HepG2 (cell line): ENCODE measurements around the gene TEDC2. TPM values are rescaled to one million over a fixed set of nuclear protein-coding genes. Genes with fewer than 3 reads are reported as not detected.
A peak's percentile ranks its signal among the peaks of the same experiment; 100 is the strongest.

ENCODE experiments used
- DNMT3B ChIP-seq: conservative IDR thresholded peaks from 2 replicates; pipeline ENCODE4 v1.6.1; 2016; ENCODE audit warnings: missing biosample characterization, control low read depth
- HIVEP1 ChIP-seq: sonication (generic); formaldehyde crosslinking; IDR thresholded peaks from 2 replicates; pipeline ENCODE4 v1.4.0; 2020; ENCODE audit warnings: mild to moderate bottlenecking, missing genetic modification reagents
- PHF8 ChIP-seq: sonication (generic); formaldehyde crosslinking; IDR thresholded peaks from 2 replicates; pipeline ENCODE4 v1.5.0; 2020; ENCODE audit warnings: missing genetic modification reagents
- RAD51 ChIP-seq: fragments of 450-650 bp; IDR thresholded peaks from 2 replicates; pipeline ENCODE4 v1.6.1; 2016; ENCODE audit warnings: borderline replicate concordance
- RBM22 ChIP-seq: fragments of 200-400 bp; formaldehyde crosslinking; optimal IDR thresholded peaks from 2 replicates; pipeline ENCODE3; 2017; ENCODE audit warnings: mild to moderate bottlenecking, low read length, moderate library complexity
- SAP130 ChIP-seq: IDR thresholded peaks from 2 replicates; pipeline ENCODE4 v1.6.1; 2016; ENCODE audit warnings: low read depth
- SIN3A ChIP-seq: IDR thresholded peaks from 2 replicates; pipeline ENCODE4 v1.6.1; 2011; ENCODE audit warnings: low read depth, mild to moderate bottlenecking, control low read depth, low read length, borderline replicate concordance
- TAF1 ChIP-seq: sonication (generic); formaldehyde crosslinking; IDR thresholded peaks from 2 replicates; pipeline ENCODE4 v1.4.0; 2020; ENCODE audit warnings: missing genetic modification reagents
- TAF15 ChIP-seq: fragments of 200-400 bp; formaldehyde crosslinking; IDR thresholded peaks from one replicate; pipeline ENCODE4 v1.6.1; 2018; ENCODE audit warnings: mild to moderate bottlenecking, low read depth, low read length; ENCODE audit not compliant: poor library complexity, severe bottlenecking
- TBP ChIP-seq: sonication (generic); formaldehyde crosslinking; IDR thresholded peaks from 2 replicates; pipeline ENCODE4 v1.5.0; 2020; ENCODE audit warnings: missing genetic modification reagents
- ZEB1 ChIP-seq: IDR thresholded peaks from 2 replicates; pipeline ENCODE4 v1.6.1; 2012; ENCODE audit warnings: mild to moderate bottlenecking, low read depth, inconsistent platforms; ENCODE audit not compliant: insufficient replicate concordance
- ZFY ChIP-seq: sonication (generic); formaldehyde crosslinking; IDR thresholded peaks from 2 replicates; pipeline ENCODE4 v1.4.0; 2020; ENCODE audit warnings: missing genetic modification reagents
- ZNF441 ChIP-seq: sonication (generic); formaldehyde crosslinking; IDR thresholded peaks from 2 replicates; pipeline ENCODE4 v1.7.0; 2021; ENCODE audit warnings: missing genetic modification reagents, borderline replicate concordance
- ZNF605 ChIP-seq: sonication (generic); formaldehyde crosslinking; IDR thresholded peaks from 2 replicates; pipeline ENCODE4 v1.8.0; 2022; ENCODE audit warnings: mild to moderate bottlenecking, missing genetic modification reagents
- ZNF766 ChIP-seq: sonication (generic); formaldehyde crosslinking; IDR thresholded peaks from 2 replicates; pipeline ENCODE4 v1.5.0; 2020; ENCODE audit warnings: missing genetic modification reagents, borderline replicate concordance
- ZNF782 ChIP-seq: sonication (generic); formaldehyde crosslinking; IDR thresholded peaks from 2 replicates; pipeline ENCODE4 v1.4.0; 2020; ENCODE audit warnings: missing genetic modification reagents, mild to moderate bottlenecking, borderline replicate concordance
- polyA plus RNA-seq, 8 experiments: library from polyadenylated mRNA; depleted of rRNA in 3 of 8; stranded (reverse) in 7 of 8; unstranded in 1 of 8; fragments of >200 nt; fragmentation: Illumina TruSeq in 4 of 8; extraction: Trizol in 4 of 8; gene quantifications; 2 replicates each; pipeline versions ENCODE4 v1.2.1 to v1.2.3, GENCODE V29; 2011 to 2016; ENCODE audit warnings: low read depth in 4 of 8, missing spikeins in 1 of 8, mixed read lengths in 1 of 8; ENCODE audit not compliant: insufficient read depth in 1 of 8
- total RNA-seq, 5 experiments: library from RNA; depleted of rRNA; stranded (reverse); fragments of >200 nt; fragmentation: Illumina TruSeq; extraction: Trizol; gene quantifications; 2 replicates each; pipeline ENCODE4 v1.2.3, GENCODE V29; 2016; ENCODE audit warnings: low read depth in 1 of 5
- TF ChIP-seq, protein P1 (sequence below): sonication (generic); formaldehyde crosslinking; IDR thresholded peaks from 2 replicates; pipeline ENCODE4 v1.5.0; 2020; ENCODE audit warnings: missing genetic modification reagents, mild to moderate bottlenecking, borderline replicate concordance
- TF ChIP-seq, protein P2 (sequence below): sonication (generic); formaldehyde crosslinking; IDR thresholded peaks from 2 replicates; pipeline ENCODE4 v1.8.0; 2022; ENCODE audit warnings: missing genetic modification reagents, mild to moderate bottlenecking, borderline replicate concordance
- TF ChIP-seq, protein P3 (sequence below): conservative IDR thresholded peaks from 2 replicates; pipeline ENCODE4 v1.6.1; 2018; ENCODE audit warnings: missing genetic modification reagents
- TF ChIP-seq, protein P4 (sequence below): sonication (generic); formaldehyde crosslinking; IDR thresholded peaks from 2 replicates; pipeline ENCODE4 v1.5.0; 2020; ENCODE audit warnings: missing genetic modification reagents
- TF ChIP-seq, protein P5 (sequence below): sonication (generic); formaldehyde crosslinking; IDR thresholded peaks from 2 replicates; pipeline ENCODE4 v1.8.1; 2023; ENCODE audit warnings: mild to moderate bottlenecking, missing genetic modification reagents, borderline replicate concordance

Gene TEDC2
- total and polyA plus RNA-seq, 2 of the 13 experiments (the other 11 are each of a cell fraction or from before 2014, with no cell fraction given) = 6.2 to 24.4 TPM

DNA sequence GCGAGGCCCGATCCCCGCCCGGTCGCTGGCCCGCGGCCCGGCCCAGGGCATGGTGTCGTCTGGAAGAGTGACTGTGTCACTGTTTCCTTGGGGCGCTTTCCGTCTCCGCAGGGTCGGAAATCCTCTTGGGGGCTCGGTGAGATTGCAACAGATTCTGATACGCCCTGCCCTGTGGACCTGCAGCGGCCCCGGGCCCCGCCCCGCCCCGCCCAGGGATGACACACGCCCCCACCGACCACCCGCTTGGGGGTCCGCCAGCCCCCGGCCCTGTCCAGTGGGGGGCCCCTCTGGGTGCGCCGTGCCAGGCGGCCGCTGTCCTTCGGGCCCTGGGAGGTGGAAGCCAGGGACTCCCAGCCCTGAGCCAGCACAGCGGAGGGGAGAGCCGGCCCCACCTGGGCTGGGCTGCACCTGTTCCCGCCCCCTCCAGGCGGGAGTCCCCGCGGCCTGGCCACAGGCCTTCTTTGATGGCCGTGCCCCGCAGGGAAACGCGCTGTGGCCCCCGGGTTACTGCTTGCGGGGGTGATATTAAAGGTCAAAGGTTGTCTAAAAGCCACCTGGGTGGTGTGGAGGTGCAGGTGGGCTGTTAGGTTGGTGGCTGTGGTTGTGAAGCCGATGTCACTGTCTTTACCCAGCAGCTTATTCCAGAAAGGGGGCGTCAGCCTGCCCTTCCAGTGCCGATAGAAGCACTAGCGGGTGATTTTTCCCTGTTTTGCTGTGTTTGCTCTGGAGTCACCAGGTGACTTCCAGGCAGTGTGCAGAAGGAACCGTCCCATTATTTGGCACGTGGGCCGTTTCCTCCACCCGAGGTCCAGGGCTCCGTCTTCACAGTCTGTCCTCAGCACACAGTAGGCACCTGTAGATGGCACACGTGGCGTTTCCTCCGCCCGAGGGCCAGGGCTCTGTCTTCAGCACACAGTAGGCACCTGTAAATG, 15.8 kb downstream of the TEDC2 start (continued):
- TF ChIP-seq, protein P1, sequence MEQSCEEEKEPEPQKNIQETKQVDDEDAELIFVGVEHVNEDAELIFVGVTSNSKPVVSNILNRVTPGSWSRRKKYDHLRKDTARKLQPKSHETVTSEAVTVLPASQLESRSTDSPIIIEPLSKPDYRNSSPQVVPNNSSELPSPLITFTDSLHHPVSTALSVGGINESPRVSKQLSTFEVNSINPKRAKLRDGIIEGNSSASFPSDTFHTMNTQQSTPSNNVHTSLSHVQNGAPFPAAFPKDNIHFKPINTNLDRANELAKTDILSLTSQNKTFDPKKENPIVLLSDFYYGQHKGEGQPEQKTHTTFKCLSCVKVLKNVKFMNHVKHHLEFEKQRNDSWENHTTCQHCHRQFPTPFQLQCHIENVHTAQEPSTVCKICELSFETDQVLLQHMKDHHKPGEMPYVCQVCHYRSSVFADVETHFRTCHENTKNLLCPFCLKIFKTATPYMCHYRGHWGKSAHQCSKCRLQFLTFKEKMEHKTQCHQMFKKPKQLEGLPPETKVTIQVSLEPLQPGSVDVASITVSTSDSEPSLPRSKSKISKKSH (CRISPR knock-in tag) = peak; percentile 44; the same call in 1 of the 2 replicates
- no peak for TF ChIP-seq ZNF782 (CRISPR knock-in tag)
- TF ChIP-seq, protein P2, sequence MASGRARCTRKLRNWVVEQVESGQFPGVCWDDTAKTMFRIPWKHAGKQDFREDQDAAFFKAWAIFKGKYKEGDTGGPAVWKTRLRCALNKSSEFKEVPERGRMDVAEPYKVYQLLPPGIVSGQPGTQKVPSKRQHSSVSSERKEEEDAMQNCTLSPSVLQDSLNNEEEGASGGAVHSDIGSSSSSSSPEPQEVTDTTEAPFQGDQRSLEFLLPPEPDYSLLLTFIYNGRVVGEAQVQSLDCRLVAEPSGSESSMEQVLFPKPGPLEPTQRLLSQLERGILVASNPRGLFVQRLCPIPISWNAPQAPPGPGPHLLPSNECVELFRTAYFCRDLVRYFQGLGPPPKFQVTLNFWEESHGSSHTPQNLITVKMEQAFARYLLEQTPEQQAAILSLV (CRISPR knock-in tag) = no peak
- TF ChIP-seq ZFY = peak; percentile 57; the same call in 1 of the 2 replicates
- TF ChIP-seq SIN3A = peak; percentile 45; the same call in 1 of the 2 replicates
- peak; percentile 81 for TF ChIP-seq ZEB1
- 0 out of 2 replicates have a peak, but pooled peaks have one; percentile 3 for TF ChIP-seq ZNF605 (CRISPR knock-in tag)
- no peak for TF ChIP-seq HIVEP1 (CRISPR knock-in tag)
- TF ChIP-seq, protein P3, sequence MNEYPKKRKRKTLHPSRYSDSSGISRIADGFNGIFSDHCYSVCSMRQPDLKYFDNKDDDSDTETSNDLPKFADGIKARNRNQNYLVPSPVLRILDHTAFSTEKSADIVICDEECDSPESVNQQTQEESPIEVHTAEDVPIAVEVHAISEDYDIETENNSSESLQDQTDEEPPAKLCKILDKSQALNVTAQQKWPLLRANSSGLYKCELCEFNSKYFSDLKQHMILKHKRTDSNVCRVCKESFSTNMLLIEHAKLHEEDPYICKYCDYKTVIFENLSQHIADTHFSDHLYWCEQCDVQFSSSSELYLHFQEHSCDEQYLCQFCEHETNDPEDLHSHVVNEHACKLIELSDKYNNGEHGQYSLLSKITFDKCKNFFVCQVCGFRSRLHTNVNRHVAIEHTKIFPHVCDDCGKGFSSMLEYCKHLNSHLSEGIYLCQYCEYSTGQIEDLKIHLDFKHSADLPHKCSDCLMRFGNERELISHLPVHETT = no peak
- no peak for TF ChIP-seq RAD51
- no peak for TF ChIP-seq RBM22
- TF ChIP-seq ZNF766 = 0 out of 2 replicates have a peak, but pooled peaks have one; percentile 6
- TF ChIP-seq TBP (CRISPR knock-in tag) = 0 out of 2 replicates have a peak, but pooled peaks have one; percentile 21
- TF ChIP-seq, protein P4, sequence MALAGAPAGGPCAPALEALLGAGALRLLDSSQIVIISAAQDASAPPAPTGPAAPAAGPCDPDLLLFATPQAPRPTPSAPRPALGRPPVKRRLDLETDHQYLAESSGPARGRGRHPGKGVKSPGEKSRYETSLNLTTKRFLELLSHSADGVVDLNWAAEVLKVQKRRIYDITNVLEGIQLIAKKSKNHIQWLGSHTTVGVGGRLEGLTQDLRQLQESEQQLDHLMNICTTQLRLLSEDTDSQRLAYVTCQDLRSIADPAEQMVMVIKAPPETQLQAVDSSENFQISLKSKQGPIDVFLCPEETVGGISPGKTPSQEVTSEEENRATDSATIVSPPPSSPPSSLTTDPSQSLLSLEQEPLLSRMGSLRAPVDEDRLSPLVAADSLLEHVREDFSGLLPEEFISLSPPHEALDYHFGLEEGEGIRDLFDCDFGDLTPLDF = no peak
- TF ChIP-seq SAP130 (CRISPR knock-in tag) = peak; percentile 54
- no peak for TF ChIP-seq TAF1 (CRISPR knock-in tag)
- no peak for TF ChIP-seq TAF15
- no peak for TF ChIP-seq DNMT3B (CRISPR knock-in tag)
- TF ChIP-seq, protein P5, sequence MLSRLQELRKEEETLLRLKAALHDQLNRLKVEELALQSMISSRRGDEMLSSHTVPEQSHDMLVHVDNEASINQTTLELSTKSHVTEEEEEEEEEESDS (CRISPR knock-in tag) = no peak
- 0 out of 2 replicates have a peak, but pooled peaks have one; percentile 55 for TF ChIP-seq ZNF441 (CRISPR knock-in tag)
- peak; percentile 30; the same call in 1 of the 2 replicates for TF ChIP-seq PHF8 (CRISPR knock-in tag)
